Panc1 (cell line): Measurements from ENCODE around the gene ATP6V1B1.

Experiments used
- POLR2AphosphoS5 ChIP-seq: IDR thresholded peaks from 2 replicates; pipeline ENCODE4 v1.6.1; 2012; ENCODE audit warnings: mild to moderate bottlenecking, low read depth, low read length, moderate library complexity
- SIN3A ChIP-seq: IDR thresholded peaks from 2 replicates; pipeline ENCODE4 v1.6.1; 2012; ENCODE audit warnings: low read depth, mild to moderate bottlenecking, low read length, moderate library complexity, borderline replicate concordance; ENCODE audit not compliant: insufficient read depth
- TF ChIP-seq, protein P1 (sequence below): fragments of 450-650 bp; IDR thresholded peaks from 2 replicates; pipeline ENCODE4 v1.5.1; 2017; ENCODE audit warnings: mild to moderate bottlenecking

DNA sequence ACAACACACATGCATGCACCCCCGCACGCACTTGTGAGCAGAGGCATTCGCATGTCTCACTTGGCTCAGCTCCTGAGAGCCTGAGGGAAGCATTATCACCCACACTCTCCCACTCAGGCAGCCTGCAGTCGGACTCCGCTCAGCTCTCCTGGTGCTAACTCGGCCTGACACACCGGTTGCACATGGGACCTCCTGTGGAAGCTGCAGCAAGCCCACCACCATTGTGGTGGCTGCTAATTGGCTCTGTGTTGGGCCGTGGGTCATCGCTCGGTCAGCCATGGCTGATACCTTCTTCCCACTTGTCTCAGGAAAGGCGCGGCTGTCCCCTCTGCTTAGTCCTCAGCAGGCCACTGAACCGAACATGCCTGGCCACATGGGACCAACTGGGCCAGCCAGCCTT is 72.6 kb downstream of the ATP6V1B1 start:
- TF ChIP-seq SIN3A (no peak), POLR2AphosphoS5 (no peak)
- TF ChIP-seq, protein P1, sequence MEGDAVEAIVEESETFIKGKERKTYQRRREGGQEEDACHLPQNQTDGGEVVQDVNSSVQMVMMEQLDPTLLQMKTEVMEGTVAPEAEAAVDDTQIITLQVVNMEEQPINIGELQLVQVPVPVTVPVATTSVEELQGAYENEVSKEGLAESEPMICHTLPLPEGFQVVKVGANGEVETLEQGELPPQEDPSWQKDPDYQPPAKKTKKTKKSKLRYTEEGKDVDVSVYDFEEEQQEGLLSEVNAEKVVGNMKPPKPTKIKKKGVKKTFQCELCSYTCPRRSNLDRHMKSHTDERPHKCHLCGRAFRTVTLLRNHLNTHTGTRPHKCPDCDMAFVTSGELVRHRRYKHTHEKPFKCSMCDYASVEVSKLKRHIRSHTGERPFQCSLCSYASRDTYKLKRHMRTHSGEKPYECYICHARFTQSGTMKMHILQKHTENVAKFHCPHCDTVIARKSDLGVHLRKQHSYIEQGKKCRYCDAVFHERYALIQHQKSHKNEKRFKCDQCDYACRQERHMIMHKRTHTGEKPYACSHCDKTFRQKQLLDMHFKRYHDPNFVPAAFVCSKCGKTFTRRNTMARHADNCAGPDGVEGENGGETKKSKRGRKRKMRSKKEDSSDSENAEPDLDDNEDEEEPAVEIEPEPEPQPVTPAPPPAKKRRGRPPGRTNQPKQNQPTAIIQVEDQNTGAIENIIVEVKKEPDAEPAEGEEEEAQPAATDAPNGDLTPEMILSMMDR: no peak
